Measurements from ENCODE around the gene SLC2A3.
"Not testable (repeated sequence)": the region's sequence is repeated elsewhere in the genome, so short reads cannot be mapped to it uniquely, and the experiment has no call there.

The SLC2A3 gene

DNA sequence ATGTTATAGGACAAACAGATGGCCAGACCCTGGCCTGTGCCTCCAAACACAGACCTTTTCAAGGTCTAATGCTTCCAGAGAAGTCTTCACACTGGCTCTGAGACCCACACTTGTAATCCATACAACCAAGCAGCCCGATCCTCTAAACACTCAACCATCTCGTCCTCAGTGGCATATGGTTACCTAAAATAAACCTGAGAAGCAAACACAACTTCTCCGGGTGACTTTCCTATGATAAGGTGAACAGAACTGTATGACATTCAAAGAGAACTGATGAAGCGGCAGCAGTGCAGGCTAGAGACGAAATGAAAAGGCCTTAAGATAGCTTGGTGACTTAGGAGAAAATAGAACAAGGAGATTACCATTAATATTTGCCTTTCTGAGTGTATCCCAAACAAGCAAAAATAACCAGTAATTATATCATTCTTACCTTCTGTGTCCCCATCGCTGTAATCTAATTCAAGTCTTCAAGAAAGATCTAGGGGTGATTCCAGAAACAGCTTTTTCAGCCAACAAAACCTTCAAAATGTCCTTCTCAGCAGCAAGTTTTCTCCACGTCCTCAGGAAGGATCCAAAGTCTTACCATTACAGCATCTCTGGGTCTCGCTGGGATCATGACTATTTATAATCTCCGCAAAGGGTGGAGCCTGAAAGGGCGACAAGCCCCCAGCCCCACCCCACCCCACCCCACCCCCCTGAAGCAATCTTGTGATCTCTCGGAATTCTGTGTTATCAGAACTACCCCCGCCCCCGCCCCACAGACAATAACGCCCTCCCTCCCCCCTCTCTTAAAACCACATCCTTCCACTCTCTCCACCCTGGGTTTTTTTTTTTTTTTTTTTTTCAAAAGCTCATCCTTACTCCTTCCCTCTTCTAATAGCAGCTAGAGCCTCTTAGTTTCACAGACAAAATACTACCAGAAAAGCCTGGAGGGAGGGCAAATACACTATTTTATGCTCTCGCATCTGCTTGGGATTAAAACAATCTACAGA, at the start of gene SLC2A3:
SLC2A3 (minus strand) TSS at position 598 of the 992 bp plus-strand sequence; CDS start at position 445, 153 bp downstream.
- H3K27ac Mint-ChIP-seq: no peak within 1 kb of the TSS
- peaks cover 8% of the 10 kb centered on the region for H3K36me3 Mint-ChIP-seq
- no peak within 1 kb of the TSS for H3K4me3 Mint-ChIP-seq
- peak; percentile 85 for DNase-seq
- H3K9me3 Mint-ChIP-seq: no peaks in the 10 kb centered on the region
- H3K4me1 Mint-ChIP-seq: peaks cover 20% of the 10 kb centered on the region
- no peaks in the 10 kb centered on the region for H3K27me3 Mint-ChIP-seq
- CTCF ChIA-PET: interaction anchor here (4.9 to 12.4 kb wide), 3 partner anchors 28 to 58 kb away, joined by 42 to 260 read pairs (median 86); no protein-coding TSS in a partner anchor

- Mint-ChIP-seq H3K9me3 (no peaks in the 10 kb centered on the region), H3K27ac (no peak overlapping the region), H3K27me3 (no peaks in the 10 kb centered on the region), H3K4me1 (peaks cover 28% of the 10 kb centered on the region), H3K4me3 (no peak overlapping the region), H3K36me3 (no peaks in the 10 kb centered on the region)
- DNase-seq: no peak
- CTCF ChIA-PET: no interaction called here
These were observed 48.9 kb upstream of the SLC2A3 start for GRCh38 chr12:7984900-7985299.

DNA sequence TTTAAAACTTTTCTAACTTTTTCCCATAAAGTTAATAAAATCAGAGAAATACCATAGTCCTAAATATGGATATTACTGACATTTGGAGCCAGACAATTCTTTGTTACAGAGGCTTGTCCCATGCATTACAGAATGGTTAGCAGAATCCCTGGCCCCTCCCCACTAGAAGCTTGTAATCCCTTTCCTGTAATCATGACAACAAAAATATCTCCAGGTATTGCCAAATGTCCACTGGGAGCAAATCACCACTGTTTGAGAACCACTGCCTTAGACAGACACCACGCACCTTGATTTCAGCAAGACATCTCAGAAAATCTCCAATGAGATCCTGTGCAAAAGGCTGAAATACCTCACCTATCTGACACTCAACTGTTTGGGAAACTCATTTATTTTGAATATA, 47.5 kb upstream of the SLC2A3 start:
- H3K9me3 Mint-ChIP-seq, H3K36me3 Mint-ChIP-seq, DNase-seq, H3K4me3 Mint-ChIP-seq, H3K27ac Mint-ChIP-seq, H3K27me3 Mint-ChIP-seq: not testable (repeated sequence)
- H3K4me1 Mint-ChIP-seq: peaks cover 16% of the 10 kb centered on the region
- CTCF ChIA-PET: interaction anchor here (1.1 kb wide), 1 partner anchor 50 kb away, joined by 5 read pairs; no protein-coding TSS in a partner anchor

- CTCF ChIA-PET: interaction anchor here (1.0 kb wide), 1 partner anchor 50 kb away, joined by 3 read pairs; no protein-coding TSS in a partner anchor
- not testable (repeated sequence) for DNase-seq, H3K27ac Mint-ChIP-seq, H3K27me3 Mint-ChIP-seq, H3K4me3 Mint-ChIP-seq, H3K9me3 Mint-ChIP-seq, H3K36me3 Mint-ChIP-seq
- peaks cover 16% of the 10 kb centered on the region for H3K4me1 Mint-ChIP-seq
These were observed 47.0 kb upstream of the SLC2A3 start for GRCh38 chr12:7983019-7983418.

DNA sequence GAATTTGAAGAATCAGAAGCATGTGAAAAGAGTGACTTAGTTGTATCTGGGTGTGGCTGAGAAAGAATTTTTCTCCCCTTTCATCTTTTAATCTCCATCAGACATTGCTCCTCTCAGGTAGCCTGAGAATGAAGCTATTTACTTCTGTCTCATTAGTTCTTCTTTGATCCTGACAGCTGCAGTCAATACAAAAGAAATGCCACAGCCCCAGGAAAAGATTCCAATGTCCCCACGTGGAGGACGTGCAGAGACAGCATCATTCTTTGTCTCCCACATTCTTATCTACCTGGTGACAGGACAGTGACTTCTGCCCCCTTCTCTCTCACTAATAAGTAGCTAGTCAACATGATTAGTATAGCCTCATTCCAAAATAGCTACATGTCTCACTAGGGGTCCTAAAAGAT, 46.3 kb upstream of the SLC2A3 start:
- H3K9me3 Mint-ChIP-seq, DNase-seq, H3K36me3 Mint-ChIP-seq, H3K4me3 Mint-ChIP-seq, H3K27ac Mint-ChIP-seq, H3K27me3 Mint-ChIP-seq: not testable (repeated sequence)
- peaks cover 14% of the 10 kb centered on the region for H3K4me1 Mint-ChIP-seq
- CTCF ChIA-PET: interaction anchor here (1.0 kb wide), 2 partner anchors 49 to 340 kb away, joined by 3 read pairs; no protein-coding TSS in a partner anchor

DNA sequence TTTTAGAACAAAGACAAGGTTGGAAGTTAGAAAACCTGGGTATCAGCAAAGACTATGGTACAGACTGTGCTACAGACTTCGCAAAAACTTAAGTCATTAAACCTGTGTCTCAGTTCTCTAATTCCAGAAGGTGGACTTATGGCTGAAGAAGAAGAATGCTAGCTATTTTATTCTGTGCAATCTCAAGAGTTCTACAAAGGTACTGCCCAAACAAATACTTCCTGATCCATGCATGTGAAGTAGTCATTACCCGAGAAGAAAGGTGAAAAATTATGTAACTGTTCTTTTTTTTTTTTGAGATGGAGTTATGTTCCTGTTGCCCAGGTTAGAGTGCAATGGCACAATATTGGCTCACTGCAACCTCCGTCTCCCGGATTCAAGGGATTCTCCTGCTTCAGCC, 45.5 kb upstream of the SLC2A3 start:
- Mint-ChIP-seq H3K27me3 (peaks cover 10% of the 10 kb centered on the region), H3K4me1 (peaks cover 10% of the 10 kb centered on the region)
- CTCF ChIA-PET: interaction anchor here (1.0 kb wide), 1 partner anchor 339 kb away, joined by 3 read pairs; no protein-coding TSS in a partner anchor

GRCh38 chr12:7977351-7978124, 41.6 kb upstream of the SLC2A3 start:
- CTCF ChIA-PET, H3K9me3 Mint-ChIP-seq, H3K27ac Mint-ChIP-seq, H3K36me3 Mint-ChIP-seq, H3K4me3 Mint-ChIP-seq, DNase-seq: not testable (repeated sequence)
- Mint-ChIP-seq H3K4me1 (peaks cover 21% of the 10 kb centered on the region), H3K27me3 (peaks cover 10% of the 10 kb centered on the region)

More for the DNA sequence above, 45.5 kb upstream of the SLC2A3 start:
- no peak overlapping the region for H3K4me3 Mint-ChIP-seq
- H3K27ac Mint-ChIP-seq: no peak overlapping the region
- DNase-seq: no peak
- no peaks in the 10 kb centered on the region for H3K9me3 Mint-ChIP-seq
- no peaks in the 10 kb centered on the region for H3K36me3 Mint-ChIP-seq

GRCh38 chr12:7973457-7973825, 37.5 kb upstream of the SLC2A3 start:
- peaks cover 38% of the 10 kb centered on the region for H3K4me1 Mint-ChIP-seq
- peak overlapping the region; percentile 90 for H3K27ac Mint-ChIP-seq
- peak overlapping the region; percentile 78 for H3K4me3 Mint-ChIP-seq

GRCh38 chr12:7972734-7973456, 36.9 kb upstream of the SLC2A3 start:
- Mint-ChIP-seq H3K4me3 (peak overlapping the region; percentile 78), H3K9me3 (no peaks in the 10 kb centered on the region), H3K27ac (peak overlapping the region; percentile 90), H3K4me1 (peaks cover 42% of the 10 kb centered on the region), H3K36me3 (peaks cover 19% of the 10 kb centered on the region), H3K27me3 (peaks cover 4% of the 10 kb centered on the region)
- DNase-seq: no peak
- CTCF ChIA-PET: interaction anchor here (0.6 to 1.7 kb wide), 2 partner anchors 22 to 40 kb away, joined by 3 to 8 read pairs; no protein-coding TSS in a partner anchor

More at GRCh38 chr12:7973457-7973825, 37.5 kb upstream of the SLC2A3 start:
- CTCF ChIA-PET: interaction anchor here (0.6 to 1.7 kb wide), 3 partner anchors 21 to 100 kb away, joined by 3 to 8 read pairs (median 3); no protein-coding TSS in a partner anchor
- Mint-ChIP-seq H3K27me3 (peaks cover 9% of the 10 kb centered on the region), H3K9me3 (no peaks in the 10 kb centered on the region), H3K36me3 (peaks cover 16% of the 10 kb centered on the region)
- no peak for DNase-seq

- H3K27me3 Mint-ChIP-seq, H3K9me3 Mint-ChIP-seq, DNase-seq: not testable (repeated sequence)
- Mint-ChIP-seq H3K4me3 (peak overlapping the region; percentile 78), H3K4me1 (peaks cover 43% of the 10 kb centered on the region), H3K27ac (peak overlapping the region; percentile 90), H3K36me3 (peaks cover 23% of the 10 kb centered on the region)
- CTCF ChIA-PET: interaction anchor here (1.7 kb wide), 1 partner anchor 39 kb away, joined by 8 read pairs; no protein-coding TSS in a partner anchor
These were observed 36.3 kb upstream of the SLC2A3 start for GRCh38 chr12:7972269-7972668.

GRCh38 chr12:7971765-7972164, 35.8 kb upstream of the SLC2A3 start:
- H3K27ac Mint-ChIP-seq: peak overlapping the region; percentile 96
- H3K4me3 Mint-ChIP-seq: peak overlapping the region; percentile 75
- DNase-seq, H3K27me3 Mint-ChIP-seq, H3K9me3 Mint-ChIP-seq: not testable (repeated sequence)
- peaks cover 26% of the 10 kb centered on the region for H3K36me3 Mint-ChIP-seq
- CTCF ChIA-PET: interaction anchor here (1.4 to 14.7 kb wide), 3 partner anchors 11 to 37 kb away, joined by 10 to 260 read pairs (median 19); partner anchors contain the start of gene SLC2A3
- H3K4me1 Mint-ChIP-seq: peaks cover 44% of the 10 kb centered on the region

- peaks cover 49% of the 10 kb centered on the region for H3K4me1 Mint-ChIP-seq
- H3K9me3 Mint-ChIP-seq: no peaks in the 10 kb centered on the region
- peaks cover 32% of the 10 kb centered on the region for H3K36me3 Mint-ChIP-seq
- H3K27ac Mint-ChIP-seq: peak overlapping the region; percentile 96
- CTCF ChIA-PET: interaction anchor here (0.9 to 14.7 kb wide), 4 partner anchors 10 to 35 kb away, joined by 4 to 260 read pairs (median 14); partner anchors contain the start of gene SLC2A3
- peak overlapping the region; percentile 75 for H3K4me3 Mint-ChIP-seq
- peak; percentile 91 for DNase-seq
- no peaks in the 10 kb centered on the region for H3K27me3 Mint-ChIP-seq
These were observed 34.7 kb upstream of the SLC2A3 start for GRCh38 chr12:7970475-7971252.
